Fibroblast of lung (primary cell): Measurements from ENCODE around the gene CYP4F12.

ENCODE experiments used
- CTCF ChIP-seq, 2 donors: IDR thresholded peaks in 1 of 2; conservative IDR thresholded peaks in 1 of 2; 1 replicate in 1 of 2; 2 replicates in 1 of 2; pipeline ENCODE4 v1.5.1; 2011 to 2012; ENCODE audit warnings: low read length in 2 of 2, control low read depth in 1 of 2, inconsistent platforms in 1 of 2, low read depth in 1 of 2, mild to moderate bottlenecking in 1 of 2
- EZH2 ChIP-seq: IDR thresholded peaks from 2 replicates; pipeline ENCODE4 v1.5.1; 2012; ENCODE audit warnings: low read length, control low read depth, mild to moderate bottlenecking; ENCODE audit errors: missing control alignments

- TF ChIP-seq EZH2 (no peak), CTCF (conservative IDR thresholded peaks at IDR 0.05 in 1 of 2, IDR thresholded peaks at IDR 0.05 in 1 of 2; ENCODE audit: low read depth in 1 of 2, low read length in 2 of 2) (no peak)
Measured at GRCh38 chr19:15737722-15738121, 64.8 kb downstream of the CYP4F12 start, which contains the start of gene OR10H3.
